Measurements from ENCODE around the gene TMEM201. TPM values are rescaled to one million over a fixed set of nuclear protein-coding genes. Genes with fewer than 3 reads are reported as not detected.

TMEM201 gene
- total and polyA plus RNA-seq, 9 of the 15 experiments (the other 6 are each of a cell fraction or from before 2014, with no cell fraction given), result 0.42 to 51.3 (median 7.4) TPM

DNA sequence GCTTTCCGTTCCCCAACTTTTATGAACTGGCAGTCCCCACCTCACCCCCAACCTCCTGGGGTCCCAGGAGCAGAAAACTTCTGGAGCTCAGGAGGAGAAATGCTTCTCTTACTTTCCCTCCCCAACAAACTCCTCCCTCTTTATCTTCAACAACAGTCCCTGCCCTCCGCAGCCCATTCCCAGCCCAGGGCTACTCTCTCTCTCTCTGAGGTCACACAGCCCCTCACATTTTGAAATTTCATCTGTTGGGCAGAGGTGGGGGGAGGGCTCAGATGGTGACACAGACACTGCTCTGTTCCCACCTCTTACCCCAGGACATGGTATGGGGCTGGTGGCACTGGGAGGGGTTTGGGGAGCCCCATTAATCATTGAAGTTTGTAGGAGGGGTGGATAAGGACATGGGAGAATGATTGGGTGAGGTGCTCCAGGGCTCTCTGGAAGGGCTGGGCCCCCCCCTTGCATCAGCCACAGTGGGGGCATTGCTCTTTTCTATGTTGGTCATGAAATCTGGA lies 68.9 kb downstream of the TMEM201 start (continued):
- TF ChIP-seq ASH1L (IDR thresholded peaks at IDR 0.05; ENCODE audit: borderline replicate concordance, low read depth, partially characterized antibody) (peak; percentile 9), MAFG (tag; conservative IDR thresholded peaks at IDR 0.05) (no peak), YBX1 (IDR thresholded peaks at IDR 0.05) (no peak), HDAC1 (IDR thresholded peaks at IDR 0.05) (peak in 1 of 2 experiments; percentile 65; a peak in 2 of 4 replicates), ZFP36 (IDR thresholded peaks at IDR 0.05; ENCODE audit: low read depth, low read length, partially characterized antibody) (peak; percentile 94), ZNF583 (CRISPR knock-in tag; IDR thresholded peaks at IDR 0.05) (peak; percentile 16; the same call in 1 of the 2 replicates), NFATC3 (IDR thresholded peaks at IDR 0.05) (0 out of 2 replicates have a peak, but pooled peaks have one; percentile 20), RBM17 (IDR thresholded peaks at IDR 0.05; ENCODE audit: borderline replicate concordance, low read depth, low read length) (no peak), ARID1B (IDR thresholded peaks at IDR 0.05) (peak; percentile 83), ZNF212 (CRISPR knock-in tag; IDR thresholded peaks at IDR 0.05) (no peak), NCOA2 (IDR thresholded peaks at IDR 0.05; ENCODE audit: partially characterized antibody in 2 of 2) (no peak), NCOA6 (IDR thresholded peaks at IDR 0.05) (no peak)
- TF ChIP-seq, protein P1, sequence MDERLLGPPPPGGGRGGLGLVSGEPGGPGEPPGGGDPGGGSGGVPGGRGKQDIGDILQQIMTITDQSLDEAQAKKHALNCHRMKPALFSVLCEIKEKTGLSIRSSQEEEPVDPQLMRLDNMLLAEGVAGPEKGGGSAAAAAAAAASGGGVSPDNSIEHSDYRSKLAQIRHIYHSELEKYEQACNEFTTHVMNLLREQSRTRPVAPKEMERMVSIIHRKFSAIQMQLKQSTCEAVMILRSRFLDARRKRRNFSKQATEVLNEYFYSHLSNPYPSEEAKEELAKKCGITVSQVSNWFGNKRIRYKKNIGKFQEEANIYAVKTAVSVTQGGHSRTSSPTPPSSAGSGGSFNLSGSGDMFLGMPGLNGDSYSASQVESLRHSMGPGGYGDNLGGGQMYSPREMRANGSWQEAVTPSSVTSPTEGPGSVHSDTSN (CRISPR knock-in tag; IDR thresholded peaks at IDR 0.05; ENCODE audit: low read depth), result no peak
- TF ChIP-seq, protein P1 (tag; conservative IDR thresholded peaks at IDR 0.05; ENCODE audit: low read depth), result peak; percentile 77
- TF ChIP-seq, protein P2, sequence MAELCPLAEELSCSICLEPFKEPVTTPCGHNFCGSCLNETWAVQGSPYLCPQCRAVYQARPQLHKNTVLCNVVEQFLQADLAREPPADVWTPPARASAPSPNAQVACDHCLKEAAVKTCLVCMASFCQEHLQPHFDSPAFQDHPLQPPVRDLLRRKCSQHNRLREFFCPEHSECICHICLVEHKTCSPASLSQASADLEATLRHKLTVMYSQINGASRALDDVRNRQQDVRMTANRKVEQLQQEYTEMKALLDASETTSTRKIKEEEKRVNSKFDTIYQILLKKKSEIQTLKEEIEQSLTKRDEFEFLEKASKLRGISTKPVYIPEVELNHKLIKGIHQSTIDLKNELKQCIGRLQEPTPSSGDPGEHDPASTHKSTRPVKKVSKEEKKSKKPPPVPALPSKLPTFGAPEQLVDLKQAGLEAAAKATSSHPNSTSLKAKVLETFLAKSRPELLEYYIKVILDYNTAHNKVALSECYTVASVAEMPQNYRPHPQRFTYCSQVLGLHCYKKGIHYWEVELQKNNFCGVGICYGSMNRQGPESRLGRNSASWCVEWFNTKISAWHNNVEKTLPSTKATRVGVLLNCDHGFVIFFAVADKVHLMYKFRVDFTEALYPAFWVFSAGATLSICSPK (IDR thresholded peaks at IDR 0.05; ENCODE audit: borderline replicate concordance), result no peak
- TF ChIP-seq, protein P3, sequence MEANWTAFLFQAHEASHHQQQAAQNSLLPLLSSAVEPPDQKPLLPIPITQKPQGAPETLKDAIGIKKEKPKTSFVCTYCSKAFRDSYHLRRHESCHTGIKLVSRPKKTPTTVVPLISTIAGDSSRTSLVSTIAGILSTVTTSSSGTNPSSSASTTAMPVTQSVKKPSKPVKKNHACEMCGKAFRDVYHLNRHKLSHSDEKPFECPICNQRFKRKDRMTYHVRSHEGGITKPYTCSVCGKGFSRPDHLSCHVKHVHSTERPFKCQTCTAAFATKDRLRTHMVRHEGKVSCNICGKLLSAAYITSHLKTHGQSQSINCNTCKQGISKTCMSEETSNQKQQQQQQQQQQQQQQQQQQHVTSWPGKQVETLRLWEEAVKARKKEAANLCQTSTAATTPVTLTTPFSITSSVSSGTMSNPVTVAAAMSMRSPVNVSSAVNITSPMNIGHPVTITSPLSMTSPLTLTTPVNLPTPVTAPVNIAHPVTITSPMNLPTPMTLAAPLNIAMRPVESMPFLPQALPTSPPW (CRISPR knock-in tag; IDR thresholded peaks at IDR 0.05), result peak; percentile 78
- TF ChIP-seq, protein P4, sequence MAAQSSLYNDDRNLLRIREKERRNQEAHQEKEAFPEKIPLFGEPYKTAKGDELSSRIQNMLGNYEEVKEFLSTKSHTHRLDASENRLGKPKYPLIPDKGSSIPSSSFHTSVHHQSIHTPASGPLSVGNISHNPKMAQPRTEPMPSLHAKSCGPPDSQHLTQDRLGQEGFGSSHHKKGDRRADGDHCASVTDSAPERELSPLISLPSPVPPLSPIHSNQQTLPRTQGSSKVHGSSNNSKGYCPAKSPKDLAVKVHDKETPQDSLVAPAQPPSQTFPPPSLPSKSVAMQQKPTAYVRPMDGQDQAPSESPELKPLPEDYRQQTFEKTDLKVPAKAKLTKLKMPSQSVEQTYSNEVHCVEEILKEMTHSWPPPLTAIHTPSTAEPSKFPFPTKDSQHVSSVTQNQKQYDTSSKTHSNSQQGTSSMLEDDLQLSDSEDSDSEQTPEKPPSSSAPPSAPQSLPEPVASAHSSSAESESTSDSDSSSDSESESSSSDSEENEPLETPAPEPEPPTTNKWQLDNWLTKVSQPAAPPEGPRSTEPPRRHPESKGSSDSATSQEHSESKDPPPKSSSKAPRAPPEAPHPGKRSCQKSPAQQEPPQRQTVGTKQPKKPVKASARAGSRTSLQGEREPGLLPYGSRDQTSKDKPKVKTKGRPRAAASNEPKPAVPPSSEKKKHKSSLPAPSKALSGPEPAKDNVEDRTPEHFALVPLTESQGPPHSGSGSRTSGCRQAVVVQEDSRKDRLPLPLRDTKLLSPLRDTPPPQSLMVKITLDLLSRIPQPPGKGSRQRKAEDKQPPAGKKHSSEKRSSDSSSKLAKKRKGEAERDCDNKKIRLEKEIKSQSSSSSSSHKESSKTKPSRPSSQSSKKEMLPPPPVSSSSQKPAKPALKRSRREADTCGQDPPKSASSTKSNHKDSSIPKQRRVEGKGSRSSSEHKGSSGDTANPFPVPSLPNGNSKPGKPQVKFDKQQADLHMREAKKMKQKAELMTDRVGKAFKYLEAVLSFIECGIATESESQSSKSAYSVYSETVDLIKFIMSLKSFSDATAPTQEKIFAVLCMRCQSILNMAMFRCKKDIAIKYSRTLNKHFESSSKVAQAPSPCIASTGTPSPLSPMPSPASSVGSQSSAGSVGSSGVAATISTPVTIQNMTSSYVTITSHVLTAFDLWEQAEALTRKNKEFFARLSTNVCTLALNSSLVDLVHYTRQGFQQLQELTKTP (IDR thresholded peaks at IDR 0.05; ENCODE audit: low read depth in 1 of 2, partially characterized antibody in 2 of 2), result peak in 1 of 2 experiments; percentile 45

All from K562 (cell line).